Measurements from ENCODE around the gene RNF214.

RNF214 gene

DNA sequence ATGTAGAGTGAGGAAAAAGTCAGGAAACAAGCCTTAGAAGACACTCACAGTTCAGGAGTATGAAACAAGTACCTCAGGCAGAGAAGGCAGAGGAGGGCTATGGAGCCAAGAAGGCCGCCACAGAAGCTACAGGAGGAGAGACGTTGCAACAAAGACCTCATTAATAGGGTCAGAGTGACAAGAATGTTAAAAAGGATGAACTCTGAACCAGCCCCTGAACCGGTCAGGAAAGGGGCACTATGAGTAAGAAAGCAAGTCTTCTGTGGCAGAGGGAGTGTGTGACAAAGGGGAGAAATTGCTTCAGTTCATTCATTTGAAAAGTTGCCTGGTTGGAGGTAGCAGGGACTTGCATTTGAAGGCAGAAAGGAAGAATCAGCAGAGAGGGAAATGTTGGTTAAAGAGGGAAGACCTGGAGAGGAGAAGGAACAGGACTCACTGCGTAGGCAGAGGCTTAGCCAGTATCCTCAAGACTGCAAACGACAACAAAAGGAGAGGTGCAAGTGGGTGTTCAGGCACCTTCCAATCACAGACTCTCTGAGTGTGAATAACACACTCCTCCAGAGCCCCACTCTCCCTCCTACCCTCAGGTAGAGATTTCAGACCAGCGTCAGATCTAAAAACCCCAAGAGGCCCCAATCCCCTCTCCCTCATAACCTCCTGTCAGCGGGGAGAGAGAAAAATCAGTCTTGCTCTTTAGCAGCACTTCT, 17.9 kb upstream of the RNF214 start:
- no peak for DNase-seq

DNA sequence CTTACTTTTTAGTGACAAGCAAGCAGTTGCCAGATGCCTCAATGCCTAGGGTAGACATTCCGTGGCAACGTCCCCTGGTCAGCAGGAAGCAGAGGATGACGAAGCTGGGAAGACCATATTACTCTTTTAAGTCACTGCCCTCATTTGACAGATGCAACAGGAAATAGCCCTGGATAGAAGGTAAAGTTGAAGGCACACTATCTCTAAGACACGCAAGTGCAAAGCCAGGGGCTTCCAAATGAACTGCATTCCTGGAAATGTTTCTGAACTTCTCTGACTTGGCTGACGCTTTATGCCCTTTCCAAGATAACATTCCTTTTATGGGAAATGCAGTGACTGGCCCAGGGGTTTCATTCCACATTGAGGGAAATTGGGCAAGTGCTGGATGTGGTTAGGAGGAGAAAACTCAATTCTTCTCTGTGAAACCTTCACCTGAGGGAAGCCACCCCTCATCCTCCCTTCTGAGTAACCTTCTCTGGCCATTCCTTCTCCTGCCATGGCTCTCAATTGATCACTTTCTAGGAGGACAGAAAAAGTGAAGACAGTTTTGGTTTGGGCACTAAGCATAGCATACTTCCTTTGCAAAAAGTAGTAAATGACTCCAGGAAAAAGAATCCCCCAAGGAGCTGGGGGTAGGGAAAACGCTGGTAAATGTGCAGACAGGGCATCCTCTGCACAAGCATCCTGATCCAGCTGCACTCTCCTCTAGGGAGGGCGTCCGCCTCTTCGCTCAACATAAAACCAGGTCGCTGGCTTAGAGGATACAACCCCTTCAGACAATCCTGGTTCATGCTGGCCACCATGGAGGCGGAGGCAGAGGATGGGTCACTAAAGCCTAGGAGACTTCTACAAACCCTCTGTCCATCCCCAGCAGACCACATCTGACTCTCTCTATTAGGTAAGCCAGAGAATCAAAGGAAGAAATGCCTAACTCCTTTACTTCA, 15.1 kb upstream of the RNF214 start:
- DNase-seq = no peak

DNA sequence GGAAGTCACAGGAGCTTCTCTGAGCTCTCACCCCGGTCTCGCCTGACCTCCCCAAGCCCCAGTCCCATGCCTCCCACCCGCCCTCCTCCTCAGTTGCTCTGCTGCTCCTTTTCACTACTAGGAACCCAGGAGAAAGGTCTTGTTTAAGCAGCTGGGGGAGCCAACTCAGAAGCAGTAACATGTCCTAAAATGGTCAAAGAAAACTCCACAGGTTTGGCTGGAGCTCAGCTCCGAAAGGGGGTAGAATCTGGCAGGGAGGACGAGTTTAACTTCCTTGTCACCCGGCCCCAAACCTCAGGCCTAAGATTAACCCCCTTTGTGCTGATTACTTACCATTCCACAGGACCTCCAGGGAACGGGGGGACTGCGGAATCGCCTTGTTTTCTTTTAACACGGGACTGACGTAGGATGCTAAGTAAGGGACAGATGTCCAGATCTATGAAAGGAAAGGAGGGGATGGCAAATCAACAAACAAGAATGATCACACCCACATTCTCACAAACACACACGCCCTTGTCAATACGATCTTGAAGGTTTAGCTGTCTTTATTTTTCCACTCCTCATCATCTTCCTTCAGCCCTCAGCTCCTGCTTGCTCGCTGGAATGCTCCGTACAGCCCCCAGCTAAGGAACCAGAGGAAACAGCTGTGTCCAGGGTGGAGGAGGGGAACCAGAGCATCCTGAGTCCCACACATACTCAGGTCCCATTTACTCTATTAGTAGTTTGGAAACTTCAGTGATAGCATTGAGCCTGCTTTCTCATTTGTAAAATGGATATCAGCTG, 14.1 kb upstream of the RNF214 start:
- DNase-seq = no peak

GRCh38 chr11:117219001-117219400, 13.5 kb upstream of the RNF214 start:
- DNase-seq = no peak

GRCh38 chr11:117219455-117219854, 13.0 kb upstream of the RNF214 start:
- DNase-seq = no peak

- no peak for DNase-seq
These were observed 12.5 kb upstream of the RNF214 start for GRCh38 chr11:117219995-117220394.

DNA sequence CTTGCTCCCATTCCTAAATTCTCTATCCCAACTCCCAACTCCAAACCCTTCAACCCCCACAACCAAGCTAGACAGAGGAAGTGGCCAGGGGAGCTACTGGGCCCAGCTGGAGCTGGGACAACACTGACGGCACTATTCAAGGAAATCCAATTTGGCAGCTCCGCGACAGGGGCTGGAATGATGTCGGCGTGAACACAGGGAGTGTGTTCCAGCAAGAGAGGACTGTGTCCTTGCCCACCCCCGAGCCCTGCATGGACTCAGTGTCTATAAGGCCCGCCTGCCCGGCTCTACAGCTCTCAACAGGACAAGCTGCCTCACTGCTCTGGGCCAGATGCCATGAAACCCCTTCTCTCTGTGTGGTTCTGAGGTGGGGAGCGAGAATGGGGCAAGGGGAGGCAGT, 11.9 kb upstream of the RNF214 start:
- peak in 39 of 51 donors; percentile 10 to 81 (median 59) for DNase-seq

- DNase-seq = peak in 5 of 51 donors; percentile 44 to 65 (median 53)
These were observed 11.3 kb upstream of the RNF214 start for GRCh38 chr11:117220999-117221774.

GRCh38 chr11:117221775-117222517, 10.5 kb upstream of the RNF214 start:
- no peak for DNase-seq

- DNase-seq = no peak
These were observed 9.3 kb upstream of the RNF214 start for GRCh38 chr11:117222991-117223740.

DNA sequence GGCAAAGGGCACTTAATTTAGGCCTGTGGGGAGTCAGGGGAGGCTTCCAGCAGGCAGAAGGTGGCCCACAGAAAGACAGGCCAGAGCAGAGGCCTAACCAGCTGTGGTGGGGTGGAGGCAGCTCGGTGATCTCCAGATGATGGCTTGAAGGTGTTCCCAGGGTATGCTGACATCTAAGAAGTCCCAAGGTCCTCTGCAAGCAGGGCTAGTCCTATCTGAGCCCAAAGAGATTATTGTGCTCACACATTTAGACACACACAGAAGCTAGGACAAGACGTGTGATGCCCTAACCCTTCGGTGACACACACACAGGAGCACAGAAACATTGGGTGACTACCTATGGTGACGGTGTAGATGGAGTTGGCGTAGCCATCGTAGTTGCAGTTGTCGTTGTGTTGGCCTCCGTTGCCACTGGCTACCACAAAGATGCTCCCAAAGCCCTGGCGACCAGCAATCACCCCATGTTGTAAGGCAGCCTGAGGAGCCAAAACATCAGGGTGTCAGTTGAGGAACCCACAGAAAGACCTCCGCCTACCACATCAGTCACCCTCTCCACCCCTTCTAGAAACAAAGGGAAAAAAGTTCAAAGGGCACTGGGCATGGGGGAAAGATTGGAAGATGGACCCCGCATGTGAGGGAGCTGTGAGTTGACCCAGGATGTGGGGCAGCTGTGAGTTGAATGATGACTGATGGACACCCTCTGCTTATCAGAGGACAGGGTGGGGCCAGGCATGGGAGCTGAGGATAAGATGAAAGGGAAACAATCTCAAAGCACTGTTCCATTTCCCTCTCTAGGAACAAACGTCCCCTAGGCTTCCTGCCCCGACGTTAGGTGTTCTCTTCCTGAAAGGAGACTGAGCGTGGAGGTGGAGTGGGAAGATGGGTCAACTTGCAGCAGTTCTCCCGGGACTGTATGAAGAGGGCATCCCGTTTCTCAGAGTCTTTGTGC, 8.5 kb upstream of the RNF214 start:
- DNase-seq = no peak

DNA sequence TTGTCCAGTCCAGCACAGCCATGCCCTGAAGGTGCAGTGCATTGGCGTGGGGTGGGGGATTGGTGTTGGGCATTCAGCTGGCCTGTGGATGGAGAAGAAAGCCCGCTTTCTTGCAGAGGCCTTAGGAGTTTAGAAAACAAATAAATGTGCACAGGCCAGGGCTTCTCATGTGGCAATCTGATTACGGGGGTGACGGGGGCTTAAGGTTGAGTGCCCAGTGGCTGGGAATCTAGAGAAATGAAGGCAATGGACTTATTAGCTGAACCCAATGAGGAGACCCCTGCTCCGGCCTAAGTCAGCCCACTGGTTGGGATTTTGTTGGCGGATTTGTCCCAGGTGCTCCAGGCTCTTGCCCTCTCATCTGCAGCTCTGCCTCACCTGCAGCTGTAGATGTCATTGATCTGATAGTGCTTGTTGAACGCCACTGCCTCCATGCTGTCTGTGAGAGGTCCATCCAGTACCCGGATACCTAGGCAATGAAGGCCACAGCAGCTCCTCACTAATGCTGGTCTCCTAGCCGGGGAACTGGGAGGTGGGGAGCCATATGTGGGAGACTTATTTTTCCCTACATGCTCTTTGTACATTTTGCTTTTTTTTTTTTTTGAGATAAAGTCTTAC, 6.8 kb upstream of the RNF214 start:
- no peak for DNase-seq

GRCh38 chr11:117226388-117227385, 5.8 kb upstream of the RNF214 start:
- peak in 24 of 51 donors; percentile 4 to 73 (median 41) for DNase-seq

- no peak for DNase-seq
These were observed 4.4 kb upstream of the RNF214 start for GRCh38 chr11:117228091-117228490.

GRCh38 chr11:117229411-117229810, 3.1 kb upstream of the RNF214 start:
- no peak for DNase-seq

GRCh38 chr11:117229931-117230285, 2.6 kb upstream of the RNF214 start:
- DNase-seq = no peak
